GM12873 (cell line): Measurements from ENCODE around the gene IFIT2.

Experiments used
- TF ChIP-seq, protein P1 (sequence below): IDR thresholded peaks from 2 replicates; pipeline ENCODE4 v1.5.1; 2012; ENCODE audit warnings: low read depth, mild to moderate bottlenecking, moderate library complexity, low read length, control low read depth; ENCODE audit not compliant: insufficient read depth; ENCODE audit errors: missing control alignments

The IFIT2 gene, protein sequence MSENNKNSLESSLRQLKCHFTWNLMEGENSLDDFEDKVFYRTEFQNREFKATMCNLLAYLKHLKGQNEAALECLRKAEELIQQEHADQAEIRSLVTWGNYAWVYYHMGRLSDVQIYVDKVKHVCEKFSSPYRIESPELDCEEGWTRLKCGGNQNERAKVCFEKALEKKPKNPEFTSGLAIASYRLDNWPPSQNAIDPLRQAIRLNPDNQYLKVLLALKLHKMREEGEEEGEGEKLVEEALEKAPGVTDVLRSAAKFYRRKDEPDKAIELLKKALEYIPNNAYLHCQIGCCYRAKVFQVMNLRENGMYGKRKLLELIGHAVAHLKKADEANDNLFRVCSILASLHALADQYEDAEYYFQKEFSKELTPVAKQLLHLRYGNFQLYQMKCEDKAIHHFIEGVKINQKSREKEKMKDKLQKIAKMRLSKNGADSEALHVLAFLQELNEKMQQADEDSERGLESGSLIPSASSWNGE

DNA sequence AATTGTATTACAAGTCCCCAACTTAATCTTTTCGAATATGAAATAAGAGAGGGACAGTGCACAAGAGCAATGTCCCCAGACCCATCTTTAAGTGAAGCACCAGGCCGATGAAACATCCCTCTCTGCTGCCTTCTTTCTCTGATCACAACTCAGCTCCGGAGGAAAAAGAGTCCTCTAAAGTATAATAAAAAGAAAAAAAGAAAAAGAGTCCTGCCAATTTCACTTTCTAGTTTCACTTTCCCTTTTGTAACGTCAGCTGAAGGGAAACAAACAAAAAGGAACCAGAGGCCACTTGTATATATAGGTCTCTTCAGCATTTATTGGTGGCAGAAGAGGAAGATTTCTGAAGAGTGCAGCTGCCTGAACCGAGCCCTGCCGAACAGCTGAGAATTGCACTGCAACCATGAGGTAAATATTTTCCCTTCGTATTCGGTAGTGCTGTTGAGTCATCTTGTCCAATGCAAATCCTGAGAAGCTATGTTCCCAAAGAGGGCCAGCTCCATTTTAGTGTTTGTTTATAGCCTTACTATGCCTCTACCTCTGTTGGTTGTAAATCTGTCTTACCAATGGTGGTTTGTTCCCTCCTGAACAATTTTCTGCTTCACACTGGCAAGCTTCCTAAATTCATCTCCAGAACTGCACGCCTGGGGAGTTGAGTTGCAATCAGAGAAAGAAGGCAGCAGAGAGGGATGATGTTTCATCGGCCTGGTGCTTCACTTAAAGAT is at the start of gene IFIT2:
Gene IFIT2, plus strand, starts transcription at position 326 of the 725 bp plus-strand sequence. Its CDS starts 78 bp downstream, at position 404.
- TF ChIP-seq, protein P1, sequence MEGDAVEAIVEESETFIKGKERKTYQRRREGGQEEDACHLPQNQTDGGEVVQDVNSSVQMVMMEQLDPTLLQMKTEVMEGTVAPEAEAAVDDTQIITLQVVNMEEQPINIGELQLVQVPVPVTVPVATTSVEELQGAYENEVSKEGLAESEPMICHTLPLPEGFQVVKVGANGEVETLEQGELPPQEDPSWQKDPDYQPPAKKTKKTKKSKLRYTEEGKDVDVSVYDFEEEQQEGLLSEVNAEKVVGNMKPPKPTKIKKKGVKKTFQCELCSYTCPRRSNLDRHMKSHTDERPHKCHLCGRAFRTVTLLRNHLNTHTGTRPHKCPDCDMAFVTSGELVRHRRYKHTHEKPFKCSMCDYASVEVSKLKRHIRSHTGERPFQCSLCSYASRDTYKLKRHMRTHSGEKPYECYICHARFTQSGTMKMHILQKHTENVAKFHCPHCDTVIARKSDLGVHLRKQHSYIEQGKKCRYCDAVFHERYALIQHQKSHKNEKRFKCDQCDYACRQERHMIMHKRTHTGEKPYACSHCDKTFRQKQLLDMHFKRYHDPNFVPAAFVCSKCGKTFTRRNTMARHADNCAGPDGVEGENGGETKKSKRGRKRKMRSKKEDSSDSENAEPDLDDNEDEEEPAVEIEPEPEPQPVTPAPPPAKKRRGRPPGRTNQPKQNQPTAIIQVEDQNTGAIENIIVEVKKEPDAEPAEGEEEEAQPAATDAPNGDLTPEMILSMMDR: no peak

DNA sequence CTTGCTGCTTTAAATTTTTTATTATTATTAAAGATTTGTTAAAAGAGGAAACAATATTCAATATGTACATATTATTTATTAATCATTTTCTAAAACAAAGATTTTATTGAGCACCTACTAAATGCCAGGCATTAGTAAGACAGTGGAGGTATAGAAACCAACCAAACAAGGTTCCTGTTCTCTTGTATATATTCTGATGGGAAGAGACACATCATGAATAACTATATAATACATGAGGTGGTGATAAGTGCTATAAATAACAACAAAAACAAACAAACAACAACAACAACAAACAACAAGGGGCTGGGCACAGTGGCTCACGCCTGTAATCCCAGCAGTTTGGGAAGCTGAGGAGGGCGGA is 49.6 kb upstream of the IFIT2 start:
- TF ChIP-seq, protein P1: no peak

DNA sequence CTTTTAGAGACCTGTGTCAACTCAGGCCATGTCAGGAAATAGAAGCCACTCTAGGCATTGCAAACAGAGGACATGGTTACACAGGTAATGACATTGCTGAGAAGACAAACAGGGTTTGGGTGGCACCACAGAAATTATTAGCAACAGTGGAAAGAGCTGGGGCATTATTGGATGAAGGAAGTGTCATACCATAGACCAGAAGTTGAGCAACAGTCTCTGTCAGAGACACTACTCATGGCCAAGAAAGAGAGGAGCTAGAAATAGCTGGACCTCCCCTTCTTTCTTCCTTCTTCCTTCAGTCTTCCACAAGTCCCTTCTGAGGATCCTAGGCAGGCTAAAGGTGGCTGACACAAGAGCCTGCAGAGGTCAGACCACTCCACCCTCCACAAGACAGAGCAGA is 46.1 kb upstream of the IFIT2 start:
- TF ChIP-seq, protein P1: no peak

DNA sequence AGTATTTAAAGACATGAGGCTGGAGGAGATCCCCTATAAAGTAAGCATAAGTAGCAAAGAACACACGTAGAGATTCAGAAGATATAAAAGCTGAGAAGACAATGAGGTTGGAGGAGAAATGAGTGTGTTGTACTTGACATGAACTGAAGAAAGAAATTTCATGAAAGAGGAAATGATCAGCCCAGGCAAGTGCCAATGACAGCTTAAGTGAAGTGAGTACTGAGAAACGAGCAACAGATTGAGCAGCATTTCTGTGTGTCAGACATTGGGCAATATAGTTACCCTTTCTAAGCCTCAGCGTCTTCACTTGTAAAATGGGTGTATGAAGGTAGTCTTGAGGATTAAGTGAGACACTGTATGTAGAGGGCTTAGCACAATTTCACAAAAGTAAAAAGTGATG is 45.5 kb upstream of the IFIT2 start:
- TF ChIP-seq, protein P1: no peak

DNA sequence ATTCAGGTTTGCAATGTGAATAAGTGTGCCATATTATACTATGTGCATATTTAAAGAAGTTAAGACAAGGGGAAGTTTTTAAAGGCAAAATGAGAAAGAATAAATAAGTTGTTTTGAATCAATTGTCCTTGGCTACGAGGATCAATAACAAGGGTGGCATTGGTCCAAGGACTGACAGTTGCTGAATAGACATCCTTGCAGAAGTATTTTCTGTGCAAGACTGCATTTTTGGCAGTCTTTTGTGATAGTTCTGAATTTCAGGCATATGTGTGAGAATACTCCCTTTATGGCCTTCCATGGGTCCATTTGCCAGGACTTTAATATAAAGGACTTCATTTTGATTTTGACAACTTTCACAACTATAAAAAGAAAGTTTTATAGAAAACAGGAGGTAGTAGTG is 44.9 kb upstream of the IFIT2 start:
- TF ChIP-seq, protein P1: no peak

DNA sequence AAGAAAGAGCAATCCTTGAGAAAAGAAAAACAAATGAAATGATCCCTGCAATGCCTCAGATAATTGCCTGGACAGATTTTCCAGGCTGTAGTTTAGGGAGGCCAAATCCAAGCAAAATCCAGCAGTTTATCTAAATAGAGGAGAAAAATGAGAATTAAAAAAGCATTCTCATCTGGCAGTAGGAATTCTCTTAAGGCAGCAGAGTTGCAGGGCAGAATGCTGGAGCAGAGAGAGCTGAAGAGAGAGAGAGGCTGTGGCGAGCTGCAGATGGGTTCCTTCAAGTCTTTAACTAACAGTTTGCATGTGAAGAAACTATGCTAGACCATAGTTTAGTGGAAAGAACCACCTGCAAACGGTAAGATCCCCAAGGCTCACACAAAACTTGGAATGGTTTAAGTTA is 44.3 kb upstream of the IFIT2 start:
- TF ChIP-seq, protein P1: no peak

DNA sequence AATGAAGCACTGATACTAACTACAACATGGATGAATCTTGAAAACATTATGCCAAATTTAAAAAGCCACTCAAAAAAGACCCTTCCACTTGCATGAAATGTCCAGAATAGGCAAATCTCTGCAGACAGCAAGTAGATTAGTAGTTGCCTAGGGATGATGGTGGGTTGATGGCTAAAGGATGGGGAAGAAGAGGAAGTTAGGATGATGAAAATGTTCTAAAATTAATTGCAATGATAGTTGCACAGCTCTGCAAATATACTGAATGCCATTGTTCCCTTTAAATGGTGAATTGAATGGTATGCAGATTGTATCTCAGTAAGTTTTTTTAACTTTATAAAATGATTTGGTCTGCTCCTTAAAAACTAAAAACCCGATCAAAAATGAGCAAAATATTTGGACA is 43.0 kb upstream of the IFIT2 start:
- TF ChIP-seq, protein P1: no peak
